Small intestine (tissue), 7 donors: Measurements from ENCODE around the gene CAMK2B. TPM values are rescaled to one million over a fixed set of nuclear protein-coding genes. Genes with fewer than 3 reads are reported as not detected.

Experiments used
- DNase-seq, 2 donors: peaks; one replicate each; pipeline versions ENCODE4 v3.0.0 to v3.0.0-alpha.2; 2013
- FAIRE-seq: peaks from 2 replicates; lab custom pipeline; 2012; peaks lifted over from hg19 to GRCh38; lab: Jason Lieb, UNC
- H3K27ac ChIP-seq, 3 donors: one replicate each; pipeline ENCODE4 v1.5.1; 2013; ENCODE audit warnings: low read length in 2 of 3, mild to moderate bottlenecking in 2 of 3, control low read depth in 1 of 3, inconsistent platforms in 1 of 3, low read depth in 1 of 3, moderate library complexity in 1 of 3
- H3K27me3 ChIP-seq, 3 donors: one replicate each; pipeline ENCODE4 v1.6.1; 2013; ENCODE audit warnings: low read length in 3 of 3, inconsistent platforms in 1 of 3; ENCODE audit not compliant: control insufficient read depth in 3 of 3, insufficient read depth in 3 of 3
- H3K36me3 ChIP-seq, 3 donors: one replicate each; pipeline ENCODE4 v1.6.1; 2013; ENCODE audit warnings: low read length in 3 of 3, inconsistent platforms in 1 of 3, low read depth in 1 of 3, mild to moderate bottlenecking in 1 of 3, moderate library complexity in 1 of 3; ENCODE audit not compliant: control insufficient read depth in 3 of 3, insufficient read depth in 2 of 3
- H3K4me1 ChIP-seq, 3 donors: one replicate each; pipeline ENCODE4 v1.6.1; 2013; ENCODE audit warnings: low read length in 2 of 3, inconsistent platforms in 1 of 3, low read depth in 1 of 3, mild to moderate bottlenecking in 1 of 3, moderate library complexity in 1 of 3; ENCODE audit not compliant: control insufficient read depth in 3 of 3, insufficient read depth in 2 of 3
- H3K4me3 ChIP-seq, 3 donors: one replicate each; pipeline ENCODE4 v1.5.1; 2013; ENCODE audit warnings: low read length in 3 of 3, control low read depth in 1 of 3, inconsistent platforms in 1 of 3, low read depth in 1 of 3, mild to moderate bottlenecking in 1 of 3, moderate library complexity in 1 of 3
- H3K9me3 ChIP-seq, 2 donors: one replicate each; pipeline ENCODE4 v1.6.1; 2013; ENCODE audit warnings: low read depth in 1 of 2, low read length in 1 of 2; ENCODE audit not compliant: control insufficient read depth in 2 of 2, insufficient read depth in 1 of 2
- WGBS, 3 donors: extraction: QIAGEN DNeasy Blood & Tissue Kit; methylation state at CpG; one replicate each; pipeline ENCODE4 v1.1.7; 2013; 5-methylcytosine and 5-hydroxymethylcytosine counted together
- polyA plus RNA-seq, 4 donors: library from polyadenylated mRNA; stranded (reverse) in 3 of 4; unstranded in 1 of 4; fragments of 200-250 nt in 3 of 4; fragments of 120-200 nt in 1 of 4; gene quantifications; one replicate each; pipeline versions ENCODE4 v1.2.1 to v1.2.3, GENCODE V29; 2013
- donor health status: healthy with polysubstance abuse.
- donor health status: control.
- donor health status: control.
- donor health status: Bipolar disorder and iron deficiency.
- donor health status: healthy.

The CAMK2B gene
- polyA plus RNA-seq, 4 donors: 1.3 to 1.8 (median 1.5) TPM

- DNase-seq: no peak
- WGBS, 3 donors: 87 to 91% (median 89%) methylated on average over 20 of the region's 20 CpGs
Measured at GRCh38 chr7:44288811-44289340, 36.5 kb downstream of the CAMK2B start.

GRCh38 chr7:44288381-44288685 is 37.1 kb downstream of the CAMK2B start:
- no peak overlapping the region for H3K27ac ChIP-seq
- no peaks in the 10 kb centered on the region for H3K4me1 ChIP-seq
- 82 to 92% (median 87%) methylated on average over 9 of the region's 9 CpGs for WGBS, 3 donors
- no peaks in the 10 kb centered on the region for H3K9me3 ChIP-seq
- no peak for DNase-seq
- no peak for FAIRE-seq
- no peak overlapping the region for H3K4me3 ChIP-seq
- H3K36me3 ChIP-seq: no peaks in the 10 kb centered on the region
- peaks cover 0 to 14% (median 2%) of the 10 kb centered on the region in 3 donors for H3K27me3 ChIP-seq

More at GRCh38 chr7:44288811-44289340, 36.5 kb downstream of the CAMK2B start:
- FAIRE-seq: no peak
- Histone ChIP-seq H3K4me1 (no peaks in the 10 kb centered on the region), H3K9me3 (no peaks in the 10 kb centered on the region), H3K27me3 (peaks cover 0 to 20% (median 5%) of the 10 kb centered on the region in 3 donors), H3K4me3 (no peak overlapping the region), H3K27ac (no peak overlapping the region), H3K36me3 (no peaks in the 10 kb centered on the region)

- Histone ChIP-seq H3K36me3 (no peaks in the 10 kb centered on the region), H3K27ac (no peak overlapping the region), H3K9me3 (no peaks in the 10 kb centered on the region), H3K4me1 (no peaks in the 10 kb centered on the region), H3K4me3 (no peak overlapping the region), H3K27me3 (peaks cover 0 to 10% (median 2%) of the 10 kb centered on the region in 3 donors)
- FAIRE-seq (no peak), DNase-seq (no peak)
- 75 to 80% (median 78%) methylated on average over 17 of the region's 17 CpGs for WGBS, 3 donors
Measured at GRCh38 chr7:44287488-44288380, 37.7 kb downstream of the CAMK2B start.

GRCh38 chr7:44286618-44287487 is 38.5 kb downstream of the CAMK2B start:
- H3K36me3 ChIP-seq: no peaks in the 10 kb centered on the region
- H3K4me1 ChIP-seq: no peaks in the 10 kb centered on the region
- FAIRE-seq (no peak), DNase-seq (no peak)
- H3K9me3 ChIP-seq: no peaks in the 10 kb centered on the region
- WGBS, 3 donors: 84 to 87% (median 85%) methylated on average over 14 to 20 of the region's 20 CpGs
- peaks cover 0 to 6% (median 0%) of the 10 kb centered on the region in 3 donors for H3K27me3 ChIP-seq
- no peak overlapping the region for H3K4me3 ChIP-seq
- no peak overlapping the region for H3K27ac ChIP-seq

GRCh38 chr7:44286182-44286617 is 39.2 kb downstream of the CAMK2B start:
- no peak overlapping the region for H3K4me3 ChIP-seq
- no peaks in the 10 kb centered on the region for H3K9me3 ChIP-seq
- H3K4me1 ChIP-seq: no peaks in the 10 kb centered on the region
- 83 to 91% (median 90%) methylated on average over 17 of the region's 17 CpGs for WGBS, 3 donors
- no peak overlapping the region for H3K27ac ChIP-seq
- peaks cover 0 to 1% (median 0%) of the 10 kb centered on the region in 3 donors for H3K27me3 ChIP-seq
- DNase-seq: no peak
- FAIRE-seq: no peak
- H3K36me3 ChIP-seq: no peaks in the 10 kb centered on the region

GRCh38 chr7:44285561-44285960 is 39.8 kb downstream of the CAMK2B start:
- DNase-seq (no peak), FAIRE-seq (no peak)
- WGBS, 3 donors: 90 to 94% (median 92%) methylated on average over 22 to 24 of the region's 24 CpGs
- H3K4me3 ChIP-seq: no peak overlapping the region
- no peak overlapping the region for H3K27ac ChIP-seq
- H3K27me3 ChIP-seq: no peaks in the 10 kb centered on the region
- H3K36me3 ChIP-seq: no peaks in the 10 kb centered on the region
- H3K4me1 ChIP-seq: no peaks in the 10 kb centered on the region
- no peaks in the 10 kb centered on the region for H3K9me3 ChIP-seq

- Histone ChIP-seq H3K4me3 (no peak overlapping the region), H3K27me3 (no peaks in the 10 kb centered on the region), H3K27ac (no peak overlapping the region), H3K4me1 (no peaks in the 10 kb centered on the region), H3K9me3 (no peaks in the 10 kb centered on the region), H3K36me3 (no peaks in the 10 kb centered on the region)
- no peak for FAIRE-seq
- no peak for DNase-seq
- WGBS, 3 donors: 83 to 89% (median 88%) methylated on average over 16 of the region's 16 CpGs
Measured at GRCh38 chr7:44284881-44285541, 40.4 kb downstream of the CAMK2B start.

GRCh38 chr7:44284216-44284615 is 41.2 kb downstream of the CAMK2B start:
- WGBS, 3 donors: 65 to 82% (median 68%) methylated on average over 12 to 13 of the region's 13 CpGs
- H3K27ac ChIP-seq: no peak overlapping the region
- FAIRE-seq (no peak), DNase-seq (no peak)
- H3K4me1 ChIP-seq: no peaks in the 10 kb centered on the region
- H3K4me3 ChIP-seq: no peak overlapping the region
- no peaks in the 10 kb centered on the region for H3K36me3 ChIP-seq
- no peaks in the 10 kb centered on the region for H3K27me3 ChIP-seq
- no peaks in the 10 kb centered on the region for H3K9me3 ChIP-seq
